DND-41 (cell line): ENCODE results near the gene TBXAS1.

Experiments used
- ATAC-seq: fragments of 200-7000 bp; cut with Tn5 transposase; 3 replicates; pipeline ENCODE4 v1.9.1; 2021; ENCODE audit warnings: low read depth; ENCODE audit not compliant: insufficient read depth
- DNase-seq: peaks from one replicate; pipeline ENCODE4 v3.0.0-alpha.2; 2020
- H2AFZ ChIP-seq: 2 replicates; pipeline ENCODE4 v1.6.0; 2012; ENCODE audit warnings: low read depth, low read length
- H3K27ac ChIP-seq: 2 replicates; pipeline ENCODE4 v1.5.1; 2012; ENCODE audit warnings: low read length, inconsistent platforms
- H3K27me3 ChIP-seq: fragments of 200-600 bp; sonication (generic); 2 replicates; pipeline ENCODE4 v1.6.0; 2012; ENCODE audit warnings: low read length, mild to moderate bottlenecking, inconsistent platforms; ENCODE audit not compliant: insufficient read depth, poor library complexity
- H3K36me3 ChIP-seq: 2 replicates; pipeline ENCODE4 v1.5.1; 2012; ENCODE audit warnings: low read length, inconsistent platforms; ENCODE audit not compliant: insufficient read depth
- H3K4me1 ChIP-seq: 2 replicates; pipeline ENCODE4 v1.5.1; 2012; ENCODE audit warnings: mild to moderate bottlenecking, low read length; ENCODE audit not compliant: insufficient read depth
- H3K4me2 ChIP-seq: 2 replicates; pipeline ENCODE4 v1.6.0; 2012; ENCODE audit warnings: mild to moderate bottlenecking, moderate library complexity, low read length, inconsistent platforms; ENCODE audit not compliant: insufficient read depth
- H3K4me3 ChIP-seq, 2 experiments: fragments of 200-600 bp in 1 of 2; shearing (Covaris generic) in 1 of 2; 2 replicates each; pipeline ENCODE4 v1.5.1; 2012 to 2016; ENCODE audit warnings: inconsistent platforms in 2 of 2, low read length in 2 of 2, mild to moderate bottlenecking in 2 of 2, low read depth in 1 of 2, moderate library complexity in 1 of 2
- H3K79me2 ChIP-seq: 2 replicates; pipeline ENCODE4 v1.6.0; 2012; ENCODE audit warnings: low read length, inconsistent platforms; ENCODE audit not compliant: insufficient read depth
- H3K9ac ChIP-seq: 2 replicates; pipeline ENCODE4 v1.6.0; 2012; ENCODE audit warnings: low read depth, mild to moderate bottlenecking, inconsistent platforms, low read length, moderate library complexity
- H3K9me3 ChIP-seq: 2 replicates; pipeline ENCODE4 v1.5.1; 2012; ENCODE audit warnings: low read length, moderate library complexity, mild to moderate bottlenecking, inconsistent platforms; ENCODE audit not compliant: insufficient read depth, severe bottlenecking
- H4K20me1 ChIP-seq: 2 replicates; pipeline ENCODE4 v1.6.0; 2012; ENCODE audit warnings: low read length; ENCODE audit not compliant: insufficient read depth
- CTCF ChIP-seq: IDR thresholded peaks from 2 replicates; pipeline ENCODE4 v1.5.1; 2012; ENCODE audit warnings: borderline replicate concordance, low read length, moderate library complexity, mild to moderate bottlenecking; ENCODE audit not compliant: poor library complexity, severe bottlenecking; ENCODE audit errors: extremely low read depth
- EZH2 ChIP-seq: IDR thresholded peaks from 3 replicates; pipeline ENCODE4 v1.6.1; 2012; ENCODE audit warnings: borderline replicate concordance, low read depth, mild to moderate bottlenecking, moderate library complexity, low read length, inconsistent platforms; ENCODE audit not compliant: severe bottlenecking

TBXAS1 gene

GRCh38 chr7:140024585-140024984, 195.5 kb downstream of the TBXAS1 start:
- Histone ChIP-seq H3K4me3 (no peak overlapping the region), H4K20me1 (peaks cover 2% of the 10 kb centered on the region), H3K36me3 (peaks cover 60% of the 10 kb centered on the region), H3K27me3 (no peaks in the 10 kb centered on the region), H3K4me1 (no peaks in the 10 kb centered on the region), H3K9ac (no peak overlapping the region), H3K79me2 (no peaks in the 10 kb centered on the region), H3K27ac (no peak overlapping the region), H3K4me2 (no peak overlapping the region), H2AFZ (no peak overlapping the region), H3K9me3 (no peaks in the 10 kb centered on the region)
- TF ChIP-seq CTCF (no peak), EZH2 (no peak)
- DNase-seq (no peak), ATAC-seq (no peak)

- Histone ChIP-seq H3K9ac (no peak overlapping the region), H3K27me3 (no peaks in the 10 kb centered on the region), H3K36me3 (peaks cover 63% of the 10 kb centered on the region), H3K4me2 (no peak overlapping the region), H3K79me2 (no peaks in the 10 kb centered on the region), H3K27ac (no peak overlapping the region), H3K4me3 (no peak overlapping the region), H3K4me1 (no peaks in the 10 kb centered on the region), H3K9me3 (no peaks in the 10 kb centered on the region), H2AFZ (no peak overlapping the region), H4K20me1 (peaks cover 2% of the 10 kb centered on the region)
- no peak for DNase-seq
- TF ChIP-seq EZH2: no peak
- TF ChIP-seq CTCF: no peak
- no peak for ATAC-seq
Observed at GRCh38 chr7:140025241-140025640, 196.2 kb downstream of the TBXAS1 start.

- no peak overlapping the region for H3K9ac ChIP-seq
- H3K79me2 ChIP-seq: no peaks in the 10 kb centered on the region
- H3K27ac ChIP-seq: no peak overlapping the region
- peaks cover 68% of the 10 kb centered on the region for H3K36me3 ChIP-seq
- DNase-seq (no peak), ATAC-seq (no peak)
- no peak for TF ChIP-seq EZH2
- no peak for TF ChIP-seq CTCF
- H3K4me3 ChIP-seq: no peak overlapping the region
- no peaks in the 10 kb centered on the region for H3K9me3 ChIP-seq
- peaks cover 2% of the 10 kb centered on the region for H4K20me1 ChIP-seq
- H3K4me2 ChIP-seq: no peak overlapping the region
- H3K4me1 ChIP-seq: no peaks in the 10 kb centered on the region
- H3K27me3 ChIP-seq: no peaks in the 10 kb centered on the region
- no peak overlapping the region for H2AFZ ChIP-seq
Observed at GRCh38 chr7:140025814-140026433, 196.9 kb downstream of the TBXAS1 start.
